Hepatocyte (in vitro differentiated cells): Measurements from ENCODE around the gene ANKRD39. TPM values are rescaled to one million over a fixed set of nuclear protein-coding genes. Genes with fewer than 3 reads are reported as not detected.

Source experiments
- DNase-seq: peaks from one replicate; pipeline ENCODE4 v3.0.0-alpha.2; 2016; ENCODE audit warnings: low spot score
- H2AFZ ChIP-seq: fragments of 200-600 bp; sonication (generic); 2 replicates; pipeline ENCODE4 v1.6.0; 2016; ENCODE audit warnings: antibody characterized with exemption, mild to moderate bottlenecking
- H3K27ac ChIP-seq: fragments of 200-600 bp; sonication (generic); 2 replicates; pipeline ENCODE4 v1.5.1; 2016; ENCODE audit warnings: mild to moderate bottlenecking
- H3K27me3 ChIP-seq: fragments of 200-600 bp; sonication (generic); 2 replicates; pipeline ENCODE4 v1.6.1; 2016
- H3K36me3 ChIP-seq: fragments of 200-600 bp; sonication (generic); replicated peaks from 2 replicates; pipeline ENCODE4 v1.5.1; 2016; ENCODE audit warnings: low read depth; ENCODE audit not compliant: insufficient read depth
- H3K4me1 ChIP-seq: fragments of 200-600 bp; sonication (generic); 2 replicates; pipeline ENCODE4 v1.5.1; 2016; ENCODE audit warnings: mild to moderate bottlenecking, moderate library complexity; ENCODE audit not compliant: insufficient read depth
- H3K4me2 ChIP-seq: fragments of 200-600 bp; sonication (generic); 2 replicates; pipeline ENCODE4 v1.6.0; 2016
- H3K4me3 ChIP-seq: fragments of 200-600 bp; sonication (generic); 2 replicates; pipeline ENCODE4 v1.5.1; 2016; ENCODE audit warnings: mild to moderate bottlenecking
- H3K79me2 ChIP-seq: fragments of 200-600 bp; sonication (generic); 2 replicates; pipeline ENCODE4 v1.6.0; 2017; ENCODE audit warnings: mild to moderate bottlenecking
- H3K9me2 ChIP-seq: fragments of 200-600 bp; sonication (generic); replicated peaks from 2 replicates; pipeline ENCODE4 v1.6.0; 2017; ENCODE audit warnings: mild to moderate bottlenecking; ENCODE audit not compliant: insufficient read depth
- H3K9me3 ChIP-seq: fragments of 200-600 bp; sonication (generic); 2 replicates; pipeline ENCODE4 v1.5.1; 2016; ENCODE audit warnings: low read depth, mild to moderate bottlenecking
- H4K20me1 ChIP-seq: fragments of 200-600 bp; sonication (generic); 2 replicates; pipeline ENCODE4 v1.6.0; 2016; ENCODE audit warnings: mild to moderate bottlenecking; ENCODE audit not compliant: insufficient read depth, poor library complexity, severe bottlenecking
- EZH2 ChIP-seq: fragments of 200-600 bp; sonication (generic); IDR thresholded peaks from 2 replicates; pipeline ENCODE4 v1.6.1; 2016; ENCODE audit warnings: antibody characterized with exemption, mild to moderate bottlenecking, borderline replicate concordance
- EZH2phosphoT487 ChIP-seq: fragments of 200-600 bp; sonication (generic); IDR thresholded peaks from one replicate; pipeline ENCODE4 v1.6.1; 2018; ENCODE audit warnings: antibody characterized with exemption, mild to moderate bottlenecking, low read depth, moderate library complexity; ENCODE audit not compliant: unreplicated experiment, severe bottlenecking
- WGBS: methylation state at CpG from one replicate; pipeline ENCODE4 v1.1.6; 2016; ENCODE audit warnings: low lambda C conversion rate; ENCODE audit errors: missing lambda C conversion rate; 5-methylcytosine and 5-hydroxymethylcytosine counted together
- polyA plus RNA-seq: library from polyadenylated mRNA; unstranded; fragments of >200 nt; fragmentation: Nextera tagmentation; extraction: Ambion mirVana; gene quantifications from 2 replicates; pipeline ENCODE4 v1.2.1, GENCODE V29; 2016
- total RNA-seq: library from RNA; depleted of rRNA; stranded (reverse); fragments of >200 nt; gene quantifications from 2 replicates; pipeline ENCODE4 v1.2.3, GENCODE V29; 2014
- TF ChIP-seq, protein P1 (sequence below): fragments of 200-600 bp; sonication (generic); IDR thresholded peaks from 2 replicates; pipeline ENCODE4 v1.5.1; 2016; ENCODE audit warnings: antibody characterized with exemption, mild to moderate bottlenecking; ENCODE audit not compliant: poor library complexity

The ANKRD39 gene
- total and polyA plus RNA-seq, 2 experiments from 2014 or later, result 13.6 to 25.6 TPM

DNA sequence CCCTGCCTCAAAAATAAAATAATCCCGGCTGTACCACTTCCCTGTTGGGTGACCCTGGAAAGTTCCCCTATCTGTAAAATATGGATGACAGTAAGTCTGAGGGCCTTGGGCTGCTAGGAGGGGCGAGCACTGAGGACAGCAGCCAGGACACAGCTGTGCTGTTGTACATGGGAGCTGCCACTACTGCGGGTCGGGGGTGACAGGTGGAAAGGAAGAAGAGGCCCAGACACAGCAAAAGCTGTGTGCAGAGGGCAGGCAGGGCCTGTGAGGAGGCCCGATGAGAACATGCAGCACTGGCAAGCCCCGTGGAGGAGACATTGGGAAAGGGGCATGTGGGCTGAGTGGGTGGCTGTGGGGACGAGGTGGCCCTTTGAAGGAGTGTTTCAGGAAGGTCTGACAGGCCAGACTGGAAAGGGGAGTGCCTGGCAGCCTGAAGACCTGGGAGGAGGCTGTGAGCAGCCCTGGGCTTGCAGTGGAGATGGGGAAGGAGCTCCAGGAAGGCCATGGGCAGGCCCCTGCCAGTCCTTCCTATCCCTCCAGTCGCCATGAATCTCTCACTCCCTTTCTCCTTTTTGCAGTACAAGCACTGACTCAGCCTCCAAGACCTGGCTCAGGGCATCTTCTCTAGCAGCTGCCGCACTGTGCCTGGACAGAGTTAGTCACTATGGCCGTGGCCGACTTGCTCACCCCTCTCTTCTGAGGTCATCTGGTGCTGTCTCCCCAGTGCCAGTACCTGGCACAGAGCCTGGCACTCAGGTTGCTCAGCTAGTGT is 41.0 kb upstream of the ANKRD39 start:
- no peak overlapping the region for H3K4me2 ChIP-seq
- no peaks in the 10 kb centered on the region for H3K9me2 ChIP-seq
- TF ChIP-seq, protein P1, sequence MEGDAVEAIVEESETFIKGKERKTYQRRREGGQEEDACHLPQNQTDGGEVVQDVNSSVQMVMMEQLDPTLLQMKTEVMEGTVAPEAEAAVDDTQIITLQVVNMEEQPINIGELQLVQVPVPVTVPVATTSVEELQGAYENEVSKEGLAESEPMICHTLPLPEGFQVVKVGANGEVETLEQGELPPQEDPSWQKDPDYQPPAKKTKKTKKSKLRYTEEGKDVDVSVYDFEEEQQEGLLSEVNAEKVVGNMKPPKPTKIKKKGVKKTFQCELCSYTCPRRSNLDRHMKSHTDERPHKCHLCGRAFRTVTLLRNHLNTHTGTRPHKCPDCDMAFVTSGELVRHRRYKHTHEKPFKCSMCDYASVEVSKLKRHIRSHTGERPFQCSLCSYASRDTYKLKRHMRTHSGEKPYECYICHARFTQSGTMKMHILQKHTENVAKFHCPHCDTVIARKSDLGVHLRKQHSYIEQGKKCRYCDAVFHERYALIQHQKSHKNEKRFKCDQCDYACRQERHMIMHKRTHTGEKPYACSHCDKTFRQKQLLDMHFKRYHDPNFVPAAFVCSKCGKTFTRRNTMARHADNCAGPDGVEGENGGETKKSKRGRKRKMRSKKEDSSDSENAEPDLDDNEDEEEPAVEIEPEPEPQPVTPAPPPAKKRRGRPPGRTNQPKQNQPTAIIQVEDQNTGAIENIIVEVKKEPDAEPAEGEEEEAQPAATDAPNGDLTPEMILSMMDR, result no peak
- TF ChIP-seq EZH2phosphoT487, result no peak
- TF ChIP-seq EZH2, result no peak
- no peaks in the 10 kb centered on the region for H3K36me3 ChIP-seq
- no peak overlapping the region for H3K4me3 ChIP-seq
- H2AFZ ChIP-seq, result no peak overlapping the region
- 92% methylated on average over 11 of the region's 11 CpGs for WGBS
- DNase-seq, result no peak
- H3K27ac ChIP-seq, result no peak overlapping the region
- H3K4me1 ChIP-seq, result peaks cover 22% of the 10 kb centered on the region
- H3K79me2 ChIP-seq, result no peaks in the 10 kb centered on the region
- no peaks in the 10 kb centered on the region for H4K20me1 ChIP-seq
- H3K27me3 ChIP-seq, result no peaks in the 10 kb centered on the region
- H3K9me3 ChIP-seq, result no peaks in the 10 kb centered on the region

DNA sequence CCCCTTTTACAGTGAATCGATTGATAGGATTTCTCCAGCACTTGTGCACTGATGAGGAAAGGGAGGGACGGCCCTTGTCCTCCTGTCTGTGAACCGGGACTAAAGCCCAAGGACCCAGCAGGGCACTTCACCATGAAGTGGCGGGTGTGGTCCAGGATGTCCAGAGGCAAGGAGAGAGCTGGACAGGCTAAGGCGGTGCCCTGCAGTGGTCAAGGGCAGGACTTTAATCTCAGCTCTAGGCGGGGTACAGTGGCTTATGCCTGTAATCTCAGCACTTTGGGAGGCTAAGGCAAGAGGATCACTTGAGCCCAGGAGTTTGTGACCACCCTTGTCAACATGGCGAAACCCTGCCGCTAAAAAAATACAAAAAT is 40.3 kb upstream of the ANKRD39 start:
- Histone ChIP-seq H3K9me3 (no peaks in the 10 kb centered on the region), H2AFZ (no peak overlapping the region), H3K36me3 (no peaks in the 10 kb centered on the region), H3K9me2 (no peaks in the 10 kb centered on the region), H3K4me1 (peaks cover 22% of the 10 kb centered on the region), H3K4me2 (no peak overlapping the region), H3K27ac (no peak overlapping the region), H3K4me3 (no peak overlapping the region), H4K20me1 (no peaks in the 10 kb centered on the region), H3K27me3 (no peaks in the 10 kb centered on the region), H3K79me2 (no peaks in the 10 kb centered on the region)
- DNase-seq, result no peak
- TF ChIP-seq, protein P1, result no peak
- TF ChIP-seq EZH2phosphoT487 (no peak), EZH2 (no peak)
- 96% methylated on average over 7 of the region's 8 CpGs for WGBS

DNA sequence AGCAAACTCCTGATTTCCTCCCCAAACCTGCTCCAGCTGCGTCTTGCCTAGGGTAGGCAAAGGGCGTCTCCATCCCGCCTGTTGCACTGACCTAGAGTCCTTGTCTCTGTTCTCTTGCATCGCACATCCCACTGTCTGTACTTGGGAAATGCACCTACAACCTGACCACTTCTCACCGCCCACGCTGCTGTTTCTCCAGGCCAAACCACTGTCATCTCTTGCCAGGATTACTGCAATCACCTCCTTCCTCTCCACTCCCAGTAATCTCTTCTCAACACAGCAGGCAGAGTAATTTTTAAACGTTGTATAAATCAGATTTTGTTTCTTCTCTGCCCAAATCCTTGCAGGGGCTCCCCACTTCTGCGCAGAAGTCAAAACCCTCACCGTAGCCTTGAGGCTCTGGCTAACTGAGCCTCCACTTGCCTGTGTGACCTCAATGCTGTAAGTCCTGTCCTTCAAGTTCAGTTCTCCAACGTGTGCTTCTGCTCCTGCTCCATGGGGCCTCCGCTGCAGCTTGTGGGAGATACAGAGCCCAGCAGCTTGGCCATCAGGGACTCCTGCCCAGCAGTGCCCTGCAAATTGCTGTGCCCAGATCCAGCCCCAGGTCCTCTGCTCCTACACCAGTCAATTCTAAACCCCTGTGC is 39.8 kb upstream of the ANKRD39 start:
- Histone ChIP-seq H3K36me3 (no peaks in the 10 kb centered on the region), H3K4me1 (peaks cover 27% of the 10 kb centered on the region)

More for the DNA sequence above, 39.8 kb upstream of the ANKRD39 start:
- Histone ChIP-seq H3K79me2 (no peaks in the 10 kb centered on the region), H3K4me3 (no peak overlapping the region), H3K9me2 (no peaks in the 10 kb centered on the region), H3K9me3 (no peaks in the 10 kb centered on the region), H4K20me1 (no peaks in the 10 kb centered on the region), H3K4me2 (no peak overlapping the region), H3K27ac (no peak overlapping the region), H2AFZ (no peak overlapping the region), H3K27me3 (no peaks in the 10 kb centered on the region)
- 66% methylated on average over 11 of the region's 11 CpGs for WGBS
- no peak for TF ChIP-seq EZH2phosphoT487
- TF ChIP-seq, protein P1, result no peak
- no peak for TF ChIP-seq EZH2
- DNase-seq, result no peak
